Motor neuron (in vitro differentiated cells): ENCODE measurements around the gene EIF3C. TPM values are rescaled to one million over a fixed set of nuclear protein-coding genes. Genes with fewer than 3 reads are reported as not detected.
"Not testable (repeated sequence)": the region's sequence is repeated elsewhere in the genome, so short reads cannot be mapped to it uniquely, and the experiment has no call there.

Source experiments
- ATAC-seq, 8 experiments: fragments of 200-7000 bp; cut with Tn5 transposase; replicated peaks in 6 of 8; 2 replicates each; pipeline ENCODE4 v1.8.0; 2021; ENCODE audit warnings: mild to moderate bottlenecking in 8 of 8, moderate library complexity in 8 of 8
- H3K27ac ChIP-seq, 2 donors: fragments of 250-450 bp; sonication (Bioruptor Pico); 2 replicates each; pipeline ENCODE4 v1.9.0; 2021; ENCODE audit warnings: antibody characterized with exemption in 2 of 2, mild to moderate bottlenecking in 2 of 2, moderate library complexity in 1 of 2
- H3K4me1 ChIP-seq, 2 donors: fragments of 250-450 bp; sonication (Bioruptor Pico); replicated peaks in 1 of 2; 2 replicates each; pipeline ENCODE4 v1.6.1; 2021; ENCODE audit warnings: antibody characterized with exemption in 2 of 2, mild to moderate bottlenecking in 2 of 2, moderate library complexity in 1 of 2
- H3K4me3 ChIP-seq, 5 donors: fragments of 250-450 bp; sonication (Bioruptor Pico); 2 replicates each; pipeline ENCODE4 v1.9.0; 2021; ENCODE audit warnings: antibody characterized with exemption in 5 of 5, mild to moderate bottlenecking in 5 of 5, moderate library complexity in 4 of 5
- WGBS, 10 experiments: fragments of 450-650 bp; shearing (Covaris generic); methylation state at CpG; one replicate each; pipeline ENCODE4 v1.0.0; 2022; 5-methylcytosine and 5-hydroxymethylcytosine counted together
- in situ Hi-C, 9 experiments: fragments of 400-800 bp; cut with MboI; loops; one replicate each; pipeline ENCODE4 v1.15.0; 2021; ENCODE audit warnings: low sequenced_read_pairs in 9 of 9, low pct_unique_long_range_greater_than_20kb in 2 of 9; ENCODE audit not compliant: unreplicated experiment in 9 of 9
- total RNA-seq, 8 experiments: library from RNA; unstranded; fragments of 300-600 nt; gene quantifications; 2 replicates each; pipeline versions ENCODE4 v1.2.3 to v1.2.4, GENCODE V29; 2022

EIF3C gene
- total RNA-seq, 8 experiments from 2014 or later: 259 to 754 (median 376) TPM

DNA sequence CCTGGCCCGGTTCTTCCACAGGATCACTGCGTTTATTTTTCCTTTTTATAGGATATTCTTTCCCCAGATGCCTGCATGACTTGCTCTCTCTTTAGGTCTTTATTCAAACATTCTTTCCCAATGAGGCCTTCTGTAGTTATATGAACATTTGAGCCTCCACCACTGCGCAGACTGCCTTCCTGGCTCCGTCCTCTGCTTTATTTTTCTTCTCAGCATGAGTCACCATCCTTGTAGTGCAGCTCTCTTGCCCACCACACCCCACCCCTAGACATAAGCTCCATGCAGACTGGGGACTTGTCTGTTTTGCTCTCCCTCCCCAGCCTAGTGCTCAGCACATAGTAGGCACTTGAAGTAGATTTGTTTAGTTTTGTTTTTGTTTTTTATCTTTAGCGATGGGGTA, 20.0 kb downstream of the EIF3C start:
- in situ Hi-C loops: not testable (repeated sequence)
- no CpG with 5 or more reads among the region's 5 CpGs for WGBS, 10 experiments

GRCh38 chr16:28732455-28733124, 21.3 kb downstream of the EIF3C start:
- peak in 2 of 8 experiments; percentile 60 to 76 for ATAC-seq
- H3K4me3 ChIP-seq, in situ Hi-C loops, H3K27ac ChIP-seq, H3K4me1 ChIP-seq: not testable (repeated sequence)
- no CpG with 5 or more reads among the region's 9 CpGs for WGBS, 10 experiments

More for the DNA sequence above, 20.0 kb downstream of the EIF3C start:
- peak in 2 of 8 experiments; percentile 92 to 93 for ATAC-seq
- H3K27ac ChIP-seq, H3K4me1 ChIP-seq, H3K4me3 ChIP-seq: not testable (repeated sequence)

- peak in 6 of 8 experiments; percentile 17 to 58 (median 30) for ATAC-seq
- WGBS, 10 experiments: no CpG with 5 or more reads among the region's 9 CpGs
These were observed 28.5 kb downstream of the EIF3C start for GRCh38 chr16:28739787-28740186.

GRCh38 chr16:28740631-28741030, 29.4 kb downstream of the EIF3C start:
- WGBS, 10 experiments: no CpG with 5 or more reads among the region's 27 CpGs
- H3K27ac ChIP-seq, H3K4me3 ChIP-seq, H3K4me1 ChIP-seq, in situ Hi-C loops: not testable (repeated sequence)
- ATAC-seq: peak in 3 of 8 experiments; percentile 13 to 54 (median 19)

More at GRCh38 chr16:28739787-28740186, 28.5 kb downstream of the EIF3C start:
- H3K27ac ChIP-seq, in situ Hi-C loops, H3K4me3 ChIP-seq, H3K4me1 ChIP-seq: not testable (repeated sequence)

- H3K4me1 ChIP-seq, in situ Hi-C loops, H3K27ac ChIP-seq, H3K4me3 ChIP-seq: not testable (repeated sequence)
- peak in 1 of 8 experiments; percentile 12 for ATAC-seq
- no CpG with 5 or more reads among the region's 9 CpGs for WGBS, 10 experiments
These were observed 30.0 kb downstream of the EIF3C start for GRCh38 chr16:28741295-28741694.

DNA sequence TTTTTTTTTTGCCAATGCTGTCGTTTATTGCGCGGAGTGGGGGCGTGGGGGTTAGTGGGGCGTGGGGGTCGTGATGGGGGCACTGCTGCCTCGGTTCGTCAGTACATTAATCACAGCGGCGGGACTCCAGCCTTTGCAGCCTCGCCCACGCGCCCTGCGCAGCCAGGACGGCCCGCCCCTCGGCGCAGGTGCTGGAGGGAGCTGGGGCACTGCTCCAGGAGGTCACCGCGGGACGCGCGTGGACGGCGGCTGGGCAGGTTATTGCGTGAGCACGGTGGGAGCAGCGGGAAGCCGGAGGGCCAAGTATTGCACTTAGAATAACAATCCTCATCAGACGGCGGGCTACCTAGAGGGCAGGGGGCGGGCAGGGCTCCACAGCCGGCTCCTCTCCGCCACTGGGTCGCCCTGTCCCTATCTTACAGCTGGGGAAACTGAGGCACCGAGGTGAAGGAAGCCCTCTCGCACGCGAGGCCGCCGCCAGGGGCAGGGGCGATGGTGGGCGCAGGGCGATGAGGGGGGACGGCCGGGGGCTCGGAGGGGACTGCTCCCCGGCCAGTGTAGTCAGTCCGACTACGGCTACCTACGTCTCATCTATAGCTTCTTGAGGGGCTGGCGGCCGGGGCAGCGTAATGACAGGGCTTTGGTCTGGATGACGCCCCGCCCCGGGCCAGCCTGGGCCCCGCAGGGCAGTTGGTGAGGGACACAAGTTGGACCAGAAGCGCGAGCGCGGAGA, 35.5 kb downstream of the EIF3C start:
- H3K27ac ChIP-seq, H3K4me3 ChIP-seq, H3K4me1 ChIP-seq, in situ Hi-C loops, ATAC-seq: not testable (repeated sequence)
- WGBS, 10 experiments: no CpG with 5 or more reads among the region's 62 CpGs

DNA sequence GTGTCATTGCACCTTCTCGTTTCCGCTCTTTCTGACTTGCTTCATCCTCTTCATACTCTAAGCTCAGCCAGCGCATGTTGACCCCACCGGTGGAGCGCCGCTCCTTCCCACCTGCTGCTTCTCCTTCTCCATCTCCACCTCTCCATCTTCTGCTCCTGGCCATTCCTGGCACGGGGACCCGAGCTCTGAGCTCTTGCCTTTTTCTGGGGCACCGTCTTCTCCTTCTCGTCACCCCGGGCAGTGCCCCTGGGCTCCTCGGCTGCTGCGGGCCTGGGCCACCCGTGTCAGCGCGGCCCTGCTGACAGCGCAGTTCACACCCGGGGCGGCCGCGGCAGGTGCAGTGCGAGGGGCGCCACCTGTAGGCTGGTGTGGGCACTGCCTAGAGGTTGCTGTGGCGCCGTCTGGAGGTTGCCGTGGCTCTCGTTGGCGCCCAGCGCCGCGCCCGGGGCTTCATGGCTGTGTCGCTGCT, 38.8 kb downstream of the EIF3C start:
- H3K27ac ChIP-seq, H3K4me3 ChIP-seq, H3K4me1 ChIP-seq, in situ Hi-C loops: not testable (repeated sequence)
- peak; percentile 94 to 98 (median 96) for ATAC-seq
- no CpG with 5 or more reads among the region's 33 CpGs for WGBS, 10 experiments

DNA sequence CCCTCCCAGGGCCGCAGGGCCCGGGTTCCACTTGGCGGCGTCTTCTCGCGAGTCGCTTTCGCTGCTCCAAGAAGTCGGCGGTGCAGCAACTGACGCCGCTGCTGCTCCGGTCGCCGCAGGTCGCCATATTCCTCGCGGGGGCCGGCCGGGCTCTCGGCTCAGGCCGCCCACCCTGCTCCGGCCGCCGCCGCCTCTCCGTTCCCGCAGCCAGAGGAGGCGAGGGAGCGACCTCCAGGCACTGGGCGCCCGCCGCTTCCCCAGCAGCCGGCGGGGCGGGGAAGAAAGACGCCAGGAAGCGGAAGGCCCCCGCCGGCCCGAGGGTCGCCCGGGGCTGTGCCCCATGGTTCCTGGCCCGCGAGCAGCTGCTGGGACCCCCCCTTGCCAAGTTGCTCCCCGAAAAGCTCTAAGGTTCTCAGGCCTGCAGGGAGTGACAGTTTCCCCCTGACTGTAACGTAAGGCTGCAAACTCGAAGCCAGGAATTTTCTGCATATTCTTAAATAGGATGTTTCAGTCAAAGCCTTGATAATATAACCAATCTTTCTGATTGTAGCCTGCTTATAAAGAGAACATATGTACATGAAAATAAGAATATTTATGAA, 39.3 kb downstream of the EIF3C start:
- H3K4me3 ChIP-seq, in situ Hi-C loops, H3K4me1 ChIP-seq, H3K27ac ChIP-seq: not testable (repeated sequence)
- no CpG with 5 or more reads among the region's 48 CpGs for WGBS, 10 experiments
- peak in 6 of 8 experiments; percentile 32 to 84 (median 80) for ATAC-seq

DNA sequence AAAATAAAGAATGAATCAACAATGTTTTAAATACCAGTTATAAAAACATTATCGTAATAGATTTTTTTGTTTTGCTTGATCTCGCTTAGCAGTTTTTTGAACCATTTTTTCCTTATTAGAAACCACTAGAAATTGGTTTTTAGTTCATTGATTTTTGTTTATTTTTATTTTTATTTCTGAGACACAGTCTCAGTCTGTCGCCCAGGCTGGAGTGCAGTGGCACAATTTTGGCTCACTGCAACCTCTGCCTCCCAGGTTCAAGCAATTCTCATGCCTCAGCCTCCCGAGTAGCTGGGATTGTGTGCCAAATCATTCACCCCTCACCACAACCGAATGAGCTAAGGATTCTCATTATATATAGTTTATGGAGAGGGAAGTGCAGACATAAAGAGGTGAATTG, 40.2 kb downstream of the EIF3C start, which contains the start of gene NPIPB9:
TSS of gene NPIPB9 (plus strand) at position 301 of the 400 bp plus-strand sequence.
- in situ Hi-C loops, ATAC-seq, H3K4me3 ChIP-seq, H3K27ac ChIP-seq, H3K4me1 ChIP-seq: not testable (repeated sequence)
- no CpG with 5 or more reads among the region's 5 CpGs for WGBS, 10 experiments

GRCh38 chr16:28781697-28782096, 70.4 kb downstream of the EIF3C start:
- ATAC-seq, H3K27ac ChIP-seq, H3K4me3 ChIP-seq, H3K4me1 ChIP-seq, in situ Hi-C loops: not testable (repeated sequence)
- WGBS, 10 experiments: no CpG with 5 or more reads among the region's 6 CpGs

GRCh38 chr16:28782357-28782756, 71.1 kb downstream of the EIF3C start:
- H3K4me3 ChIP-seq, in situ Hi-C loops, H3K27ac ChIP-seq, H3K4me1 ChIP-seq: not testable (repeated sequence)
- WGBS, 10 experiments: no CpG with 5 or more reads among the region's 4 CpGs
- ATAC-seq: peak in 2 of 8 experiments; percentile 49 to 54
